Activated naive CD8-positive, alpha-beta T cell treated with anti-CD3 and anti-CD28 coated beads for 36 hours (primary cell): ENCODE measurements around the gene CMTM8. TPM values are rescaled to one million over a fixed set of nuclear protein-coding genes. Genes with fewer than 3 reads are reported as not detected.

Experiments used
- DNase-seq: peaks from one replicate; pipeline ENCODE4 v3.0.0; 2021
- H3K27ac Mint-ChIP-seq: one replicate; pipeline ENCODE4 v1.8.0; 2022; ENCODE audit warnings: mild to moderate bottlenecking, moderate library complexity, mixed read lengths
- H3K27me3 Mint-ChIP-seq: one replicate; pipeline ENCODE4 v1.8.0; 2022; ENCODE audit warnings: mild to moderate bottlenecking, mixed read lengths
- H3K36me3 Mint-ChIP-seq: one replicate; pipeline ENCODE4 v1.8.0; 2021; ENCODE audit warnings: mild to moderate bottlenecking, mixed read lengths
- H3K4me1 Mint-ChIP-seq: one replicate; pipeline ENCODE4 v1.8.0; 2021; ENCODE audit warnings: mixed read lengths
- H3K4me3 Mint-ChIP-seq: one replicate; pipeline ENCODE4 v1.8.0; 2022; ENCODE audit warnings: mild to moderate bottlenecking, moderate library complexity, mixed read lengths
- H3K9me3 Mint-ChIP-seq: one replicate; pipeline ENCODE4 v1.8.0; 2022; ENCODE audit warnings: mixed read lengths
- total RNA-seq, 2 experiments: library from RNA; stranded (reverse); gene quantifications; one replicate each; pipeline ENCODE4 v1.2.3, GENCODE V29; 2021

CMTM8 gene
- total RNA-seq, 2 experiments from 2014 or later, result 5.0 to 5.4 TPM

DNA sequence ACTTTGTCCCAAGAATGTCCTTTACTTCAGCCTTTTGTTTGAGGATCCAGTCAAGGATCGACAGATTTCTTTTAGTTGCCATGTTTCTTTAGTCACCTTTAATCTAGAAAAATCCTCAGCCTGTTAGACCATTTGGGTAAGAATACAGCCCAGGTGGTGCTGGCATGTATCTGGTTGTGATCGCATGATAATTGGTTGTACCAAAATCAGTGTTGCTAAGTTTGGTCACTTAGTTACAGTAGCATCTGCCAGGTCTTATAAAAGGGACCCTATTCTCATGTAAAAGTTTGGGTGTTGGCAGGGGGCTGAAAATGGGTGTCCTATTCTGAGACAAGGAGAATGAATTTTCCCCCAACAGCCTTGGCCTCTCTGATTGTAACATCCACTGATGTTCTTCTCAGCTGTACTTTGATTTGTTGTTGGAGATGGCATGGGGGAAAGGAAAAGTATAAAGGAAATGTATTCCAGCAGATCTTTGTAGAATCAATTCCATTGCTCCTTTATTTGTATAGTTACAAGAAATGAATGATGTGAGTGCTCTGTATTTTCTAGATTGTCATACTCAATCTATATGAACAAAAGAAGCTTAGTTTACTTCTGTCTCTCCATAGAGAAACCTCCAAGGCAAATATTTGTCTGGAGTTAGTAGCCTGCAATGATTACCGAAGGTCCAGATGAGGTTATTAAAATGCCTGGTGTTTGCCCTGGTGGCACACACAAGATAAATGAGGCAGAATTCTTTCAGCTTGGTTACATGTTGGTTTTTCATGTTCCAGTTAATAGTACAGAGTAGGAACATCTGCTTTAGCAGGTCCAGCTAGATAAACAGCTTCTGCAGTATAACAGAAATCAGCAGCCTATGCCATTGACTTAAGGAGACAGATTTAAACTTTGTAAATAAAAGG lies 65.7 kb downstream of the CMTM8 start:
- H3K9me3 Mint-ChIP-seq, result no peaks in the 10 kb centered on the region
- no peak for DNase-seq
- no peak overlapping the region for H3K27ac Mint-ChIP-seq
- H3K36me3 Mint-ChIP-seq, result peaks cover 2% of the 10 kb centered on the region
- no peak overlapping the region for H3K4me3 Mint-ChIP-seq
- no peaks in the 10 kb centered on the region for H3K27me3 Mint-ChIP-seq
- peaks cover 27% of the 10 kb centered on the region for H3K4me1 Mint-ChIP-seq

DNA sequence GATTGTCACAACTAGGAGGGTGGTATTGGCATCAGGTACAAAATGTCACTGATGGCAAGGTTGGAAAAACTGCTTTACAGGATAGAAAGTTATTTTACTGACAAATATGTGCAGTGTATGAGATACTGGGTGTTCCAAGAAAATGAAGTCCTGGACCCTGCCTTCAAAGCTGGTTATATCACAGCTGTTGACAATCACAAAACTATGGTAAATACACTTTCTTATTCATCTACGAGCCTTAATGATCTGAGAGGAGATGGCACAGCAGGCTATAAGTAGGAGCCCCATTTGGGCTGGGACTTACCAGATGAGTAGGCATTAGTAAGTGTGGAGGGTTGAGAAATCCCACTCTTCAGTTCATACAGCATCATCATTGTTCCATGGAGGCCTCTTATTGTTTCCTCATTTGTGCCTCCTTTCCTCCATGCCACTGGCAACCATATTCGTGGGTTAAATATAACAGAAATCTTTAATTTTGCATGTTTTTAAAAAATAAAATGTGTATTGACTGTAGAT lies 66.9 kb downstream of the CMTM8 start:
- no peaks in the 10 kb centered on the region for H3K9me3 Mint-ChIP-seq
- H3K27ac Mint-ChIP-seq, result no peak overlapping the region
- peaks cover 2% of the 10 kb centered on the region for H3K36me3 Mint-ChIP-seq
- H3K4me1 Mint-ChIP-seq, result peaks cover 27% of the 10 kb centered on the region
- no peak for DNase-seq
- H3K27me3 Mint-ChIP-seq, result no peaks in the 10 kb centered on the region
- no peak overlapping the region for H3K4me3 Mint-ChIP-seq

DNA sequence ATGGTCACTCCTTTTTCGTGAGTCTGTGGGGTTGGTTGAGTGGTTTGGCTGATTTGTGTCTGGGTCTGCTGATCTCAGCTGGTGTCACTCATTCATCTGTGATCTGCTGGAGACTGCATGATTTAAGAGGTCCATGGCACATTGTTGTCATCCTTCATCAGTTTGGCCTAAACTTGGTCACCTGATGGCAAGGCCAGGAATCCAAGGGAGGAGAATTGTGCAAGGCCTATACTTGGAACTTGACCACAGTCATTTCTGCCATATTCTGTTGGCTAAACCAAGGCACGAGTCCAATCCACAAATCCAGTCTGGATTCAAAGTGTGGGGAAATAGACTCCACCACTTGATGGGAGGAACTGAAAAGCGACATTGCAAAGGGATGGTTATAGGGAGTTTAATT lies 67.6 kb downstream of the CMTM8 start:
- Mint-ChIP-seq H3K27me3 (no peaks in the 10 kb centered on the region), H3K36me3 (peaks cover 2% of the 10 kb centered on the region), H3K4me1 (peaks cover 27% of the 10 kb centered on the region), H3K9me3 (no peaks in the 10 kb centered on the region), H3K4me3 (no peak overlapping the region), H3K27ac (no peak overlapping the region)
- DNase-seq, result no peak

DNA sequence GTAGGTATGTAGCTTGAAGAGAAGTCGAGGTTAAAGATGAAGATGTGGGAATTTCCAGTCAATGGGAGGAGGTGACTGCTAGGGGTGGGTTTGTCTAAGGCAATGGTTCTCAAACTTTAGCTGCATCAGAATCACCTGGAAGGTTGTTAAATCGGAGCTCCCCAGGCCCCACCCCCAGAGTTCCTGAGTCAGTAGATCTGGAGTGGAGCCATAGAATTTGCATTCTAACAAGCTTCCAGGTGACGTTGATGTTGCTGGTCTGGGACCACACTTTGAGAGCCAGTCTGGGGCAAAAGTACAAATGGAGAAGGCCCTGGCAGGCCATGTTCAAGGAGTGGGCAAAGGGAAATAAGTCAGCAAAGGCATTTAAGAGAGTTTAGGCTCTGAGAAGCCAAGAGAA lies 69.1 kb downstream of the CMTM8 start:
- no peak overlapping the region for H3K4me3 Mint-ChIP-seq
- no peak overlapping the region for H3K27ac Mint-ChIP-seq
- peaks cover 26% of the 10 kb centered on the region for H3K4me1 Mint-ChIP-seq

DNA sequence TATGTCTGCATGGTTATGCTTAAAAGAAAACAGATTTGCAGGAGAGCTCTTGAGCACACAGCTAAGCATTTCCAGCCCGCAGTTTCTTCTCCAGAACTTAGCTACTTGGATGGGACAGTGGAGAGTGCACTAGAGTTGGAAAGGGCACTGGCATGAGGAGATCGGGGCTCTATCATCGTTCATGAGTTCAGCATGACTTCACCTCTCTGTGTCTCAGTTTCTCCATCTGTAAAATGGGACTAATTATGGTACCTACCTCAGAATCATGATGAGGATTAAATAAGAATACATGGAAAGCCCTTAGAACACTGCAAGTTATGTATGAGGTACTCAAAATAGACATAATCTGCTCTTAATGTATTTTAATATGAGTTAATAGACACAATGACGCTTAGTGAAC lies 69.9 kb downstream of the CMTM8 start:
- peaks cover 25% of the 10 kb centered on the region for H3K4me1 Mint-ChIP-seq
- no peaks in the 10 kb centered on the region for H3K9me3 Mint-ChIP-seq
- H3K27ac Mint-ChIP-seq, result no peak overlapping the region
- H3K36me3 Mint-ChIP-seq, result no peaks in the 10 kb centered on the region
- DNase-seq, result no peak
- H3K4me3 Mint-ChIP-seq, result no peak overlapping the region
- no peaks in the 10 kb centered on the region for H3K27me3 Mint-ChIP-seq

More for the DNA sequence above, 69.1 kb downstream of the CMTM8 start:
- no peak for DNase-seq
- Mint-ChIP-seq H3K27me3 (no peaks in the 10 kb centered on the region), H3K36me3 (peaks cover 2% of the 10 kb centered on the region), H3K9me3 (no peaks in the 10 kb centered on the region)

DNA sequence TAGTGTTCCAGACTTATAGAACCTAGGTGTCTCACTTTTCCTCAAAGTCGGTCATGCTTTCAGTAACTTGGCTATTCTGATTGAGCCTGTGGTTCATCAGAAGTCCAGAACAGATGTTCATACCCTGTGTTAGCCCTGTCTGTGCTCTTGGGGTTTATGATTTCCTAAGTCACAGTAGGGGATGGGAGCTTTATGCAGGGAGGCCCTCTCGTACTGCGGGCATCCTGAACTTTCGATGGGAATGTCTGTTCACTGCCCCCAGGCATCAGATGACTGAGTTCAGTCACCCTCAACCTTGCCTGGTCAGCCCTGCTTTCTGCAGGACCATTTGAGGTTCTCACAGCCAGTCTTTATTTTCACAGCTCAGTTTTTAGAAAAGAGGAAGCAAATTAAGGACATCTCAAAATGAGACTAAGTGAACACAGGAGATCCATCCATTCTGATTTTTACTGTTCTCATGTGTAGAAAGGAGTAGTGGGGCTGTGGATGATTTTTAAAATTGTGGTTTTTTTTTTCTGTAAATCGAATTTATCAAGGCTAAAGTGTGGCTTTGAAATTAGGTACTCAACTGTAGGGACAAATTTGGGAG lies 71.3 kb downstream of the CMTM8 start:
- Mint-ChIP-seq H3K4me1 (peaks cover 26% of the 10 kb centered on the region), H3K36me3 (no peaks in the 10 kb centered on the region), H3K4me3 (no peak overlapping the region), H3K9me3 (no peaks in the 10 kb centered on the region), H3K27me3 (no peaks in the 10 kb centered on the region), H3K27ac (no peak overlapping the region)
- DNase-seq, result no peak

DNA sequence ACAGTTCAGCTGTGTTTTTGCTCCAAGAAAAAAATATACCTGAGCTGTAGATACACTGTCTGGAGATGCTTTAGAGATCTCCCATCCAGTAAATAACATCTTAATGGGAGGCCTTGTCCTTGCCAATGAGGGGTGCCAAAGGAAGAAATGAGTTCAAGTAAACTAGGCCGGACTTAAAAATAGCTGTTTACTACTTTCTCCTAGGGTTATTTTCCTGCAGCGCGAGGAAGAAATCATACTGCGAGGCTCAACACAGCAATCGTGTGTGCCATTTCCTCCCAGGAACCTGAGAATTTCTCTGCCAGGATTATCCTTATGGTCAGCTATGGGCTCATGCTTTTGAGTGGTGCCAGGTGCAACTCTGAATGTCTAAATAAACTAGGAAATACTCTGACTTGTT lies 71.9 kb downstream of the CMTM8 start:
- DNase-seq, result no peak
- no peaks in the 10 kb centered on the region for H3K9me3 Mint-ChIP-seq
- H3K36me3 Mint-ChIP-seq, result no peaks in the 10 kb centered on the region
- no peak overlapping the region for H3K4me3 Mint-ChIP-seq
- peaks cover 26% of the 10 kb centered on the region for H3K4me1 Mint-ChIP-seq
- H3K27me3 Mint-ChIP-seq, result no peaks in the 10 kb centered on the region
- H3K27ac Mint-ChIP-seq, result no peak overlapping the region

DNA sequence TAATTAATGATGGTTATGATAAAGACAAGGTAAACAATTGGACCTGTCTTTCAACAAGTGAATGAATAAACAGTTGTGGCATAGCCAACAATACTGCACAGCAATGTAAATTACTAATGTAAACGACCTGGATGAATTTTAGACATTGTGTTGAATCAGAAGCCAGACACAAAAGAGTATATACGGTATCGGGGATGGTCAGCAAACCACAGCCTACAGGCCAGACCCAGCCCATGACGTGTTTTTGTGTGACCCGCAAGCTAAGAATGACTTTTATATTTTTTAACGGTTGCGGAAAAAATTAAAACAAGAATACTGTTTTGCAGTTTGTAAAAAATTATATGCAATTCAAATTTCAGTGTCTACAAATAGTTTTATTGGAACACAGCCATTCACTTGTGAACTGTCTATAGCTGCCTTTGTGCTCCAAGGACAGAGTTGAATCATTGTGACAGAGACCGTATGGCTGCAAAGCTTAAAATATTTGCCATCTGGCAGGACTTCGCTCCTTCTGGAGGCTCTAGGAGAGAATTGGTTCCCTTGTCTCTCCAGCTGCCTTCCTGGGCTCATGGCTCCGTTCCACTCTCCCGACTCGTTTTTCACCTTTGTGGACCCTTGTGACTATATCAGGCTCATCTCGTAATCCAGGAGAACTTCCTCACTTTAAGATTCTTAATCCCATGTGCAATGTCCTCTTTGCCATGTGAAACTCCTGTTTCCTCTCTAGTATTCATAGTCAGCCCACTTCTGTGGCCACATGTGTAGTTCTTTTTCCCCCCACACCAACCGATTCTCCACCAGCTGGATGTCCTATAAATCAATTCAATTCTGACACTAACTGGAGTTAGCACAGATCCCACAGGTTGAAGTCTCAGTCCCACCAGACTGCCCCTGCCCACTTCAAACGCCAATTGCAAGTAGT lies 72.7 kb downstream of the CMTM8 start:
- Mint-ChIP-seq H3K9me3 (no peaks in the 10 kb centered on the region), H3K4me3 (no peak overlapping the region), H3K27me3 (no peaks in the 10 kb centered on the region), H3K27ac (no peak overlapping the region), H3K4me1 (peaks cover 26% of the 10 kb centered on the region), H3K36me3 (no peaks in the 10 kb centered on the region)
- no peak for DNase-seq

DNA sequence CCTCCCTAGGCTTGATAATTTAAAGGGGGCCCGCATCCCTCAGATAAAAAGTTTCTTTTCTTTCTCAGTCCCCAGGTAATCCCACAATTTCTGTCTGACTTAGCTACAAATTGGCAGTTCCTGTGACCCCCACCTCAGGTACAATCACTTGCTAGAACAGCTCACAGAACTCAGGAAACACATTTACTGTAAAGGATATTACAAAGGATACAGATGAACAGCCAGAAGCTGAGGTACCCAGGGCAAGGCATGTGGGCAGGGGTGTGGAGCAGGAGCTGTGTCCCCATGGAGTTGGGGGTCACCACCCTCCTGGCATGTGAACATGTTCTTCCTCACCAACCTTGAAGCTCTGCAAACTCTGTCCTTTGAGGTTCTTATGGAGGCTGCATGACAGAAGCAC lies 73.8 kb downstream of the CMTM8 start:
- Mint-ChIP-seq H3K9me3 (no peaks in the 10 kb centered on the region), H3K36me3 (no peaks in the 10 kb centered on the region), H3K27ac (no peak overlapping the region), H3K4me1 (peaks cover 26% of the 10 kb centered on the region), H3K4me3 (no peak overlapping the region), H3K27me3 (no peaks in the 10 kb centered on the region)
- DNase-seq, result no peak

DNA sequence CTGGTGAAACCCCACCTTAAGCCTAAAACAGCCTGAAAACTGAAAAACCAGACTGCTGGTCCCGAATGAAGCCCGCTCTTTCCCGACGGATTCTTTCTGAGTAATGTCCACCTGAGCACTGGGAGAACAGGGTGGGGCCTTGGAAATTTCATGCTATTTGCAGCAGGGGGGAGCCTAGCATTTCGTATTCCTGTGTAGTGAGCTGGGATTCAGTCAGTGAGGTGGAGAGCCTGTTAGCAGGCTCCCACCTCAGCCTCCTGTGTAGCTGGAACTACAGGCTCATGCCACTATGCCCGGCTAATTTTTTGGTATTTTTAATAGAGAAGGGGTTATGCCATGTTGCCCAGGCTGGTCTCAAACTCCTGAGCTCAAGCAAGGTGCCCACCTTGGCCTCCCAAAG lies 74.7 kb downstream of the CMTM8 start:
- Mint-ChIP-seq H3K27ac (no peak overlapping the region), H3K4me3 (no peak overlapping the region), H3K36me3 (no peaks in the 10 kb centered on the region), H3K9me3 (no peaks in the 10 kb centered on the region), H3K4me1 (peaks cover 24% of the 10 kb centered on the region), H3K27me3 (no peaks in the 10 kb centered on the region)
- DNase-seq, result no peak

DNA sequence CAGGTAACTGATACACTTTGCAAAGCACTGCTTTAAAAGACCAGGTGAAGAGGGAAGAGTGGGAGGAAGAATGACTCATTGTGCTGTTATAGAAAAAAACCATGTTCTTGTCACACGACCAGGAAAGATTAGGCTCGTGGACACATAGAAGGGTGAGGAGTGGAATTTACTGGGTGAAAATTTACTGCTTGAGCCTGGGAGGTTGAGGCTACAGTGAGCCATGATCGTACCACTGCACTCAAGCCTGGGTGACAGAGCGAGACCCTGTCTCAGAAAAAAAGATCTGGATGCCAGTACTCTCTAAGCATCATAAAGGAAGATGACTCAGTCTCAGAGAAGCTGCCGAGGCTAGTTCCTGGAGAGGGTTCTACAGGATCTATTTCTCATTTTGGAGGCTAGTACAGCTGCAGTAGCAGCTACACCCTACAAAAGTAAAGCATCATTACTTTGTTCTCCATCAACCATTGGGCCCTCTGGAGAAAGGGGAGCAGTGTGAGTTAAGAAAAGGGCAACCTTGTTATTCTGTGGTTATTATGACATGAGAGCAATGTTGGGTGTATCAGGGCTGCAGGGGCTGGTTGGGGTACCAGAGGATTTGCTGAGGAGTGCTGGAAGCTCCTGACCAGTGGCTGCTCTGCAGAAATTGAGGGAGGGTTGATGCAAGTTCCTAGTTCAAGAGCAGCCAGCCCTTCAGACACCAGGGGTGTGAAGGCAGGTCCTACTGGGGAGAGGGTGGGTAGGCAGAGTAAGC lies 75.4 kb downstream of the CMTM8 start:
- peak overlapping the region; percentile 60 for H3K4me3 Mint-ChIP-seq
- H3K36me3 Mint-ChIP-seq, result no peaks in the 10 kb centered on the region
- peak overlapping the region; percentile 78 for H3K27ac Mint-ChIP-seq
- peak; percentile 12 for DNase-seq
- no peaks in the 10 kb centered on the region for H3K9me3 Mint-ChIP-seq
- peaks cover 24% of the 10 kb centered on the region for H3K4me1 Mint-ChIP-seq
- H3K27me3 Mint-ChIP-seq, result no peaks in the 10 kb centered on the region

DNA sequence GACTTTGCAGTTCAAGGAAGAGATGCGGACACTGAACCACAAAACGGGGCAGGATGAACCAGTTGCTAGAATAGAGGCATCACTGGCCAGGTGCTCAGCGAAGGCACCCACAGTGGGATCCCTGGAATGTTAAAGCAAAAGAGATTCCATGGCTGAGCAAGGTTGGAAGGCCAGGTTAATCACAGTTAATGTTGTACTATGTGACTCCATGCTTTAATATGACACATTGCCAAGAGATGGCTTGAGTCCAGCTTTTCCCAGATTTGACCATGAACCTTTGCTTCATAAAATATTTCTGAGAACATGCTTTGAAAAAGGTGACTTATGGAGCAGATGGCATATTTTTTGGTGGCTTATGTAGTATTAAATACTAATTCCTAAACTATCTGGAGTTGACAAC lies 77.0 kb downstream of the CMTM8 start:
- no peaks in the 10 kb centered on the region for H3K36me3 Mint-ChIP-seq
- H3K4me3 Mint-ChIP-seq, result no peak overlapping the region
- no peaks in the 10 kb centered on the region for H3K9me3 Mint-ChIP-seq
- no peaks in the 10 kb centered on the region for H3K27me3 Mint-ChIP-seq
- peaks cover 26% of the 10 kb centered on the region for H3K4me1 Mint-ChIP-seq
- no peak for DNase-seq
- H3K27ac Mint-ChIP-seq, result no peak overlapping the region

DNA sequence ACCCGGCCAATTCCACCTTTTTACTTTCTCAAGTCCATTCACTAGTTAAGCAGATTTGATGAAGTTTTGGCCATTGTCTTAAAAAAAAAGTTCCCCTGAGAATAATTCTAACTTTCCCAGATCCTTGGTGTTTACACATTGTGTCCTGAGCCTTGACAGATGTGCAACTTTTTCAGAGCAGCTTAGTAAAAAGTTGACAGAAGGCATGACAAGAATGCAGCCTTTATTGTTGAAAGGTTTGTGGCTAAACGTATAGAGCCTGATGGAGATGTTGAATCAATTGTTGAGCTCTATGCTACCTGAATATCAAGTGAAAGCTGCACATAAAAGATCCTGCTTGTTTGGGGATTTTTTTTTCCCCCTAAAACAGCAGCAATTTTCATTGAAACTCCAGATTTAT lies 77.8 kb downstream of the CMTM8 start:
- Mint-ChIP-seq H3K4me1 (peaks cover 28% of the 10 kb centered on the region), H3K36me3 (no peaks in the 10 kb centered on the region), H3K27ac (no peak overlapping the region), H3K9me3 (no peaks in the 10 kb centered on the region), H3K27me3 (no peaks in the 10 kb centered on the region), H3K4me3 (no peak overlapping the region)
- no peak for DNase-seq

DNA sequence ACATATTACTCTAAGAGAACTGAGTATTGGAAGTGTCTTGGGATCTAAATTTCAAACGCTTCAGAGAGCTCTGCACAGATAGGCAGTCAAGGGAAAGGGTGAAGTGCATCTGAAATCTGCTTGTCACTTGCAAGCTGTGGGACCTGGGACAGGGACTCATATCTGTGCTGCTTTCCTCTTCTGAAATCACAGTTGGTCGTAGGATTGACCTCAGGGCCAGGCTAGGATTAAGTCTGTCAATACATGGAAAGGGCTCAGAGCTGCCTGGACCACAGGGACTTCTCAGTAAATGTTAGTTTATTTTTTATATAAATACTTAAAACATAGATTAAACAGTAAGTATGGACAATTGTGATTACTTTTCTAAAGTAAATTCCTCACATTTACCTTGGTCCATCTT lies 78.5 kb downstream of the CMTM8 start:
- H3K9me3 Mint-ChIP-seq, result no peaks in the 10 kb centered on the region
- no peak overlapping the region for H3K27ac Mint-ChIP-seq
- no peak overlapping the region for H3K4me3 Mint-ChIP-seq
- H3K27me3 Mint-ChIP-seq, result no peaks in the 10 kb centered on the region
- no peaks in the 10 kb centered on the region for H3K36me3 Mint-ChIP-seq
- H3K4me1 Mint-ChIP-seq, result peaks cover 29% of the 10 kb centered on the region
- no peak for DNase-seq
